Measurements from ENCODE around the gene ABHD15. TPM values are rescaled to one million over a fixed set of nuclear protein-coding genes. Genes with fewer than 3 reads are reported as not detected.

ABHD15 gene
- total RNA-seq, 1 experiment from 2014 or later: 11.1 TPM

DNA sequence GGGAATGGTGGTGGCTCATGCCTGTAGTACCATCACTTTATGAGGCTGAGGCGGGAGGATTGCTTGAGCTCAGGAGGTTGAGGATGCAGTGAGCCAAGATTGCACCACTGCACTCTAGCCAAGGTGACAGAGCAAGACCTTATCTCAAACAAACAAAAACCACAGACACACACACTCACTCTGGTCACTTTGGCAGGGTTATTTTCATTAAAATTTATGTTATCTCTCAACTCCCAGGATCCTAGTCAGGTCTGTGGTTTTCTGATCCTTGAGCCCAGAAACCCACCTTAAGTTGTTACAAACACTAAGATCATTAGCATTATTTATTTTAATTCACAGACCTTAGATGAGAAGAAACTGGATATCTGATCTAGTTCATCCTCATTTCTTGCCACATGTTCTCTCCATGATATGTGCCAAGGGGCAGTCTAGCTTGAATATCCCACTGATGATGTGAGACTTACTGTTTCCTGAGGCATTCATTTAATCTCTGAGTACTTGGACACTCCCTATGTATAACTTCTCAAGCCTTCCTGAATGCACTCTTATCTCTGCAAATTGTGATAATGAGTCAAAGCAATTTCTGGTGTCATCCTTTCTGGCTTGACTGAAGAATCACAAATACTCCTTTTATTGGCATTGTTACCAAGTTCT, 9.6 kb downstream of the ABHD15 start:
- no peak for DNase-seq (ENCODE audit: low spot score)
- in situ Hi-C loops (cut with HindIII; ENCODE audit: low sequenced_read_pairs): no loop called here

DNA sequence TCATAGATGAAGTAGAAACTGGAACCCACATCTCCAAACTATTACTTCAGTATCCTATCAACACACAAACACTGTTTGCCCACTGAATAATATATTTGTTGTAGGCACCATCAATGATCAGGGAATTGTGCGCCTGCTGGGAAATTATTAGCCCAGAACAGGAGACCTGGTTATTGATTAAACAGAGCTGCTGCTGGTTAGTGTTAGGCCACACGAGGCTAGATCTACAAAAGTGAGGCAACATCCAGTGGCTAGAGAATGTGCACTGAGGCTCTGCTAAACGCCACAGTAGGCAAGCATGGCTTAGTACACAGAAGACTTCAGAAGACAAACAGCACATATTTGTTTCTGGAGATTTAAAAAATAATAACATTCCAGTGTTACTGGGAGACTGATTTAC, 11.0 kb downstream of the ABHD15 start:
- DNase-seq (ENCODE audit: low spot score): no peak
- in situ Hi-C loops (cut with HindIII; ENCODE audit: low sequenced_read_pairs): no loop called here

- in situ Hi-C loops (cut with HindIII; ENCODE audit: low sequenced_read_pairs): no loop called here
- DNase-seq (ENCODE audit: low spot score): no peak
These were observed 17.5 kb downstream of the ABHD15 start for GRCh38 chr17:29549177-29549923.

GRCh38 chr17:29546830-29547229, 20.0 kb downstream of the ABHD15 start:
- in situ Hi-C loops (cut with HindIII; ENCODE audit: low sequenced_read_pairs): no loop called here

GRCh38 chr17:29546085-29546484, 20.8 kb downstream of the ABHD15 start:
- no peak for DNase-seq (ENCODE audit: low spot score)
- in situ Hi-C loops (cut with HindIII; ENCODE audit: low sequenced_read_pairs): no loop called here

More at GRCh38 chr17:29546830-29547229, 20.0 kb downstream of the ABHD15 start:
- no peak for DNase-seq (ENCODE audit: low spot score)

DNA sequence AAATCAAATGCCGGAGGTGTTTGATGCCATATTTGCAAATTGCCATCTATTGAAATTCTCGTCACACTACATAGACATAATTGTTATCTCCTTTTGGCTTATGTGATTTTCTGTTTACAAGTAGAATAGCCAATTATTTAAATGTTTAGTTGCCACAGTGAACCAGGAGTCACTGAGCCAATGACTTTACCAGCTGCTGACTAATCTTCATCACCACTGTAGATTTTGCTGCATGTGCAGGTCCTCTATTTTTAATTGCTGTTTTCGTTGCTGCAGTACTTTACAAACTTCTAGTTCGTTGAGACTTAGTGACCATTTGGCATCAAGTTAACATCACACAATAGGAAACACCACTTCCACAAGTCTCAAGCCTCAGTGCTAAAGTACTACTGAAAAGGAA, 22.8 kb downstream of the ABHD15 start:
- DNase-seq (ENCODE audit: low spot score): no peak
- in situ Hi-C loops (cut with HindIII; ENCODE audit: low sequenced_read_pairs): no loop called here

GRCh38 chr17:29533976-29534375, 32.9 kb downstream of the ABHD15 start:
- in situ Hi-C loops (cut with HindIII; ENCODE audit: low sequenced_read_pairs): no loop called here
- no peak for DNase-seq (ENCODE audit: low spot score)

DNA sequence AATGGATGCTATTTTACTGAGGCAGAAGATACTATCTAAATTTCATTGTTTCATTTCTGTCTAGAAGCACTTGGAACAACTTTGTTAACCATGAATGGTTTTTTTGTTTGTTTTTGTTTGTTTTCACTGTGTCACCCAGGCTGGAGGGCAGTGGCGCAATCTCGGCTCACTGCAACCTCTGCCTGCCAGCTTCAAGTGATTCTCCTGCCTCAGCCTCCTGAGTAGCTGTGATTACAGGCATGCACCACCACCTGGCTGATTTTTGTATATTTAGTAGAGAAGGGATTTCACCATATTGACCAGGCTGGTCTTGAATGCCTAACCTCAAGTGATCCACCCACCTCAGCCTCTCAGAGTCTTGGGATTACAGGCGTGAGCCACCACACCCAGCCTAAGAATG, 40.5 kb downstream of the ABHD15 start:
- DNase-seq (ENCODE audit: low spot score): no peak
- in situ Hi-C loops (cut with HindIII; ENCODE audit: low sequenced_read_pairs): no loop called here

DNA sequence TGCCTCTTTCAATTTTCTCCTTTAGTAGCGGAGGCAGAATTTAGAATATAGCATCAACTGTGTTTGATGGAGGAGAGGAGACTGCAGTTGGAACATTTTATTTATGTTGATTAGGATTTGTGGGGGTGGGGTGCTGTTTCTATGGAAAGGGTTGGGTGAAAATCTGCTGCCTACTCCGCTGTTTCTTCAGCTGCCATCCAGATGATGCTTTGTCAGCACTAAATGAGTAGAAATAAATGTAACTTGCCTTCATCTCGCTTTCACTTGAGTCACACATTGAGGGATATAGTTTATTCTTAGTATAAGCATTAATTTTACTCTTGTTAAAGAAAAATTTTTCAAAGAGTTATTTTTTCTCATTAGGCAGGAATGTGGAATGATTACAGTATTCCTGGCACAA, 42.1 kb downstream of the ABHD15 start:
- no peak for DNase-seq (ENCODE audit: low spot score)
- in situ Hi-C loops (cut with HindIII; ENCODE audit: low sequenced_read_pairs): loop anchor here (5.0 kb wide), 1 partner anchor 52 kb away; no protein-coding TSS in a partner anchor

GRCh38 chr17:29518359-29518758, 48.5 kb downstream of the ABHD15 start:
- no peak for DNase-seq (ENCODE audit: low spot score)
- in situ Hi-C loops (cut with HindIII; ENCODE audit: low sequenced_read_pairs): no loop called here

- in situ Hi-C loops (cut with HindIII; ENCODE audit: low sequenced_read_pairs): no loop called here
- DNase-seq (ENCODE audit: low spot score): no peak
These were observed 52.0 kb downstream of the ABHD15 start for GRCh38 chr17:29514792-29515191.

- DNase-seq (ENCODE audit: low spot score): no peak
- in situ Hi-C loops (cut with HindIII; ENCODE audit: low sequenced_read_pairs): no loop called here
These were observed 55.9 kb downstream of the ABHD15 start for GRCh38 chr17:29510953-29511352.

Other genes with a start within 250 kb of the ABHD15 start
- gene TAOK1, start 176.7 kb downstream of the ABHD15 start, total RNA-seq (2014; rRNA removed; shearing (Covaris generic)): 31.1 and 38.5 TPM in 2 replicates
- gene TP53I13, start 1.7 kb upstream of the ABHD15 start, total RNA-seq (2014; rRNA removed; shearing (Covaris generic)): 72.2 and 119 TPM in 2 replicates
- gene GIT1, start 22.6 kb upstream of the ABHD15 start, total RNA-seq (2014; rRNA removed; shearing (Covaris generic)): 42.2 and 45.9 TPM in 2 replicates
- gene ANKRD13B, start 26.1 kb upstream of the ABHD15 start, total RNA-seq (2014; rRNA removed; shearing (Covaris generic)): 17.5 and 29.6 TPM in 2 replicates
- 3.6 and 9.7 TPM in 2 replicates for gene CORO6, start 55.9 kb upstream of the ABHD15 start, total RNA-seq (2014; rRNA removed; shearing (Covaris generic))